Stomach (tissue), 9 donors: ENCODE data around the gene NTM. TPM values are rescaled to one million over a fixed set of nuclear protein-coding genes. Genes with fewer than 3 reads are reported as not detected.

Experiments
- DNase-seq, 2 donors: peaks; one replicate each; pipeline versions ENCODE4 v3.0.0 to v3.0.0-alpha.2; 2013 to 2019
- H3K27ac ChIP-seq, 5 donors: fragments of 200-600 bp in 4 of 5; sonication (generic) in 4 of 5; one replicate each; pipeline ENCODE4 v1.5.1; 2013 to 2019; ENCODE audit warnings: mild to moderate bottlenecking in 1 of 5, moderate library complexity in 1 of 5
- H3K27me3 ChIP-seq, 3 donors: fragments of 200-600 bp; sonication (generic); one replicate each; pipeline ENCODE4 v1.5.1; 2017 to 2019; ENCODE audit warnings: mixed run types in 1 of 3
- H3K36me3 ChIP-seq, 4 donors: fragments of 200-600 bp; sonication (generic); 1 replicate in 3 of 4; 2 replicates in 1 of 4; pipeline ENCODE4 v1.5.1; 2016 to 2019
- H3K4me1 ChIP-seq, 4 donors: fragments of 200-600 bp; sonication (generic); one replicate each; pipeline ENCODE4 v1.5.1; 2016 to 2019
- H3K4me3 ChIP-seq, 4 donors: fragments of 200-600 bp; sonication (generic) in 3 of 4; one replicate each; pipeline ENCODE4 v1.5.1; 2016 to 2019; ENCODE audit warnings: mild to moderate bottlenecking in 1 of 4
- H3K9me3 ChIP-seq, 4 donors: fragments of 200-600 bp; sonication (generic); one replicate each; pipeline ENCODE4 v1.5.1; 2016 to 2019
- EP300 ChIP-seq: sonication (generic); formaldehyde crosslinking; IDR thresholded peaks from one replicate; pipeline ENCODE4 v1.6.1; 2017; ENCODE audit warnings: antibody characterized with exemption
- POLR2A ChIP-seq, 4 donors: fragments of 450-650 bp; IDR thresholded peaks; one replicate each; pipeline ENCODE4 v1.6.1; 2016; ENCODE audit warnings: antibody characterized with exemption in 4 of 4, control low read depth in 2 of 4, mild to moderate bottlenecking in 1 of 4, moderate library complexity in 1 of 4
- POLR2AphosphoS5 ChIP-seq, 3 donors: sonication (generic); formaldehyde crosslinking; IDR thresholded peaks; one replicate each; pipeline ENCODE4 v1.6.1; 2016; ENCODE audit warnings: antibody characterized with exemption in 3 of 3
- WGBS, 5 donors: extraction: QIAGEN DNeasy Blood & Tissue Kit in 3 of 5; methylation state at CpG; one replicate each; pipeline versions ENCODE4 v1.1.5 to v1.1.7; 2013 to 2018; 5-methylcytosine and 5-hydroxymethylcytosine counted together
- intact Hi-C: fragments of 100-400 bp; cut with DNase I; formaldehyde crosslinking; loops from one replicate; pipeline ENCODE4 v1.15.1; 2023; ENCODE audit warnings: low total_unique reads
- polyA plus RNA-seq, 3 donors: library from polyadenylated mRNA; stranded (reverse); fragments of 200-250 nt; gene quantifications; one replicate each; pipeline ENCODE4 v1.2.3, GENCODE V29; 2013
- total RNA-seq, 5 donors: library from RNA; depleted of rRNA; stranded (reverse); fragments of >200 nt; gene quantifications; one replicate each; pipeline versions ENCODE4 v1.1.0 to v1.2.3, GENCODE V29; 2014 to 2016
- TF ChIP-seq, protein P1 (sequence below), 7 experiments: fragments of 450-650 bp in 4 of 7; fragments of 200-600 bp in 3 of 7; sonication (generic) in 3 of 7; IDR thresholded peaks; one replicate each; pipeline ENCODE4 v1.5.1; 2016 to 2019; ENCODE audit warnings: antibody characterized with exemption in 7 of 7, control low read depth in 2 of 7, mild to moderate bottlenecking in 1 of 7
- donor health status: healthy with polysubstance abuse.
- donor health status: Bipolar disorder and iron deficiency.
- donor health status: healthy.

Gene NTM
- total and polyA plus RNA-seq, 8 donors: 0.50 to 8.4 (median 1.3) TPM; not detected in 3

DNA sequence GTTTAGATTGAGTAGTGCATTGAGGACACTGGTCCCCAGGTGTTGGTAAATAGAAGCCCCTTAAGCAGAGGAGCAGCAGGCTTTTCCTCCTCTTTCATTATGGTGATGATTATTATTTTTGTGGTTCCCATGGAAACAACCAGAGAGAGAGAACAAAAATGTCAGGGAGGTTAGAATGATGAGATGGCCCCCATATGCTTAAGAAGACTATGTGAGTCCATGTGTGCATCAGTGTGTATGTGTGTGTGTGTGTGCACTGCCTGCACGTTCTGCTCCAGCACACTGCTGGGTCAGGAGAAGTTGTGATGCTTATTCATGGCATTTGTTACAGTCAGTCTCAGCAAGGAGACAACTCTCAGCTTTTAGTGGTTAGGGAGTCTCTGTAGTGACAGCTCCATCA is 724.2 kb downstream of the NTM start:
- no peaks in the 10 kb centered on the region for H3K36me3 ChIP-seq
- intact Hi-C loops: no loop called here
- WGBS, 5 donors: 50 to 60% (median 55%) methylated on average over 1 of the region's 1 CpG
- H3K9me3 ChIP-seq: no peaks in the 10 kb centered on the region
- no peak for TF ChIP-seq POLR2AphosphoS5 (IDR thresholded peaks at IDR 0.05)
- TF ChIP-seq EP300: no peak
- DNase-seq: peak in 1 of 2 donors; percentile 36
- no peaks in the 10 kb centered on the region for H3K27me3 ChIP-seq
- H3K4me1 ChIP-seq: no peaks in the 10 kb centered on the region
- H3K4me3 ChIP-seq: no peak overlapping the region
- H3K27ac ChIP-seq: no peak overlapping the region

DNA sequence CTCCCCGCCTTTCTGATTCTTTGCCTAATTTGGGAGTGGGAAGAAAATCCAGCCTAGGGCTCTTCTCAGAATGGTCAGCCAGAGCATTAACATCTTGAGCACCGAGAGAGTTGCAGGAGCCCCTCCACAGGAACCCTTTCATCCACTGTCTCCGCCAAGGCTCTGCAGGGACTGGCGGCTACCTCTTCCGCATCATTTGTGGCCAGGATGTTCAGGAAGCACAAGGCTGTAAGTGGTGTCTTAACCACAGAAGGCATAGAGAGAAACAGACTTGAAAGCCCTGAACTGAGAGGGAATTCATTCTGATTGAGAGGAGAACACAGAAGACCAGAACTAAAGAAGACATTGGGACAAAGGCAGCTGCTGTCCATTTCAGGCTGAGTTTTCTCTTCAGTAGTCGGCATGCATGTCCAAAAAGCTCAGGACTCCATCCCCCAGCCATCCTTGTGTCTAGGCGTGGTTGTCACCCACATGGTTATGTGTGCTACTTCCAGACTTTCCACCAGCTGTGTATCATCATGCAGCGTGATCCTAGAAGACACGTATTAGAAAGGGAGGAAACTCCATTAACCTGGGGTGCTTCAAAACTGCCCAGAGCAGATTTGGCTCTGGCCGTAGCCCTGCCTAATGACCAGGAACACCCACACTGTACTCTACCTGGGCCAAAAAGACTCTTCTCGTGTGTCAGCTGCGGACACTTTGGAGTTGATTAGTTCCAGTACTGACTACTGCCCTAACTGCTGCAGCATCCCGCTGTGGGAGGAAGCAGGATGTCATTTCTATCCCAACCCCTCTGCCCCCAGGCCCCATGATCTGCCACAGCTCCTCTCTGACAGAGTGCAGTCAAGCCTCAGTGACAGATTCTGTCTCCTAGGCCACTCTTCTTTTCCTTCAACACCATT is 725.1 kb downstream of the NTM start:
- DNase-seq: peak in 1 of 2 donors; percentile 64
- WGBS, 5 donors: 65 to 78% (median 75%) methylated on average over 10 to 13 of the region's 13 CpGs
- Histone ChIP-seq H3K4me3 (no peak overlapping the region), H3K36me3 (no peaks in the 10 kb centered on the region), H3K4me1 (no peaks in the 10 kb centered on the region), H3K9me3 (no peaks in the 10 kb centered on the region), H3K27ac (no peak overlapping the region), H3K27me3 (no peaks in the 10 kb centered on the region)
- intact Hi-C loops: no loop called here
- TF ChIP-seq EP300 (no peak), POLR2AphosphoS5 (IDR thresholded peaks at IDR 0.05) (no peak), POLR2A (IDR thresholded peaks at IDR 0.05) (no peak)
- TF ChIP-seq, protein P1, sequence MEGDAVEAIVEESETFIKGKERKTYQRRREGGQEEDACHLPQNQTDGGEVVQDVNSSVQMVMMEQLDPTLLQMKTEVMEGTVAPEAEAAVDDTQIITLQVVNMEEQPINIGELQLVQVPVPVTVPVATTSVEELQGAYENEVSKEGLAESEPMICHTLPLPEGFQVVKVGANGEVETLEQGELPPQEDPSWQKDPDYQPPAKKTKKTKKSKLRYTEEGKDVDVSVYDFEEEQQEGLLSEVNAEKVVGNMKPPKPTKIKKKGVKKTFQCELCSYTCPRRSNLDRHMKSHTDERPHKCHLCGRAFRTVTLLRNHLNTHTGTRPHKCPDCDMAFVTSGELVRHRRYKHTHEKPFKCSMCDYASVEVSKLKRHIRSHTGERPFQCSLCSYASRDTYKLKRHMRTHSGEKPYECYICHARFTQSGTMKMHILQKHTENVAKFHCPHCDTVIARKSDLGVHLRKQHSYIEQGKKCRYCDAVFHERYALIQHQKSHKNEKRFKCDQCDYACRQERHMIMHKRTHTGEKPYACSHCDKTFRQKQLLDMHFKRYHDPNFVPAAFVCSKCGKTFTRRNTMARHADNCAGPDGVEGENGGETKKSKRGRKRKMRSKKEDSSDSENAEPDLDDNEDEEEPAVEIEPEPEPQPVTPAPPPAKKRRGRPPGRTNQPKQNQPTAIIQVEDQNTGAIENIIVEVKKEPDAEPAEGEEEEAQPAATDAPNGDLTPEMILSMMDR (IDR thresholded peaks at IDR 0.05): no peak

DNA sequence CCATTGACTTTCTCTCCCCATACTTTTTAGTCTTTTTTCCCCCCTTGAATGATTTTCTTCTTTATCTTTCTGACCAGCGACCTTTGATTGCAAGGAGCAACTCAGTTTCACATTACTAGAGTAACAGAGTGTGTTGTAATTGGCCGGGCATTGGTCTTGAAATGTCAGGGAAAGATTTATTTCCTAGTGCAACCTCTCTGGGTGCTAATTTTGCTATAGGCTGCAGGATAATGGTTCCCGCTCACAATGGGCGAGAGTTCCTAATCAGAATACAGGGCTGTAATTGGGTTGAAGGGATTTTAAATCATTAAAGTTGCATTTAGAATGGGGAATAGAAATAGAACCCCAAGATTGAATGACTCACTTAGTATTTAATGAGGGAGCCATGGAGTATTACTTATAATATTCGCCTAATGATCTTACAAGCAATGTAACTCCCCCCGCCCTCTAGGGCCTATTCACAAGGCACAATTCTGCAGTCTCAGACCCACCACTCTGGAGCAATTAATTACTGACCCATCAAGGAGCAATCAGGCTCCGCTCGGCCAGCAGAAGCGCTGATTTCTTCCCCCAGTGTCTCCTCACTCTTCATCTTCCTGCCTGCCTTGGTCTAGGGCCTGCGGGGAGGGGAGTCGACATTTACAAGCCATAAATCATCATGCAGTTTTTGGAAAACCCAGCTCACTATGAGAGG is 725.9 kb downstream of the NTM start:
- DNase-seq: no peak
- H3K27me3 ChIP-seq: no peaks in the 10 kb centered on the region
- no peaks in the 10 kb centered on the region for H3K4me1 ChIP-seq
- H3K9me3 ChIP-seq: no peaks in the 10 kb centered on the region
- H3K4me3 ChIP-seq: no peak overlapping the region
- 67 to 77% (median 75%) methylated on average over 11 of the region's 11 CpGs for WGBS, 5 donors
- intact Hi-C loops: no loop called here
- no peak overlapping the region for H3K27ac ChIP-seq
- TF ChIP-seq POLR2A (IDR thresholded peaks at IDR 0.05) (no peak), EP300 (no peak), POLR2AphosphoS5 (IDR thresholded peaks at IDR 0.05) (no peak)
- TF ChIP-seq, protein P1 (IDR thresholded peaks at IDR 0.05): no peak
- no peaks in the 10 kb centered on the region for H3K36me3 ChIP-seq

DNA sequence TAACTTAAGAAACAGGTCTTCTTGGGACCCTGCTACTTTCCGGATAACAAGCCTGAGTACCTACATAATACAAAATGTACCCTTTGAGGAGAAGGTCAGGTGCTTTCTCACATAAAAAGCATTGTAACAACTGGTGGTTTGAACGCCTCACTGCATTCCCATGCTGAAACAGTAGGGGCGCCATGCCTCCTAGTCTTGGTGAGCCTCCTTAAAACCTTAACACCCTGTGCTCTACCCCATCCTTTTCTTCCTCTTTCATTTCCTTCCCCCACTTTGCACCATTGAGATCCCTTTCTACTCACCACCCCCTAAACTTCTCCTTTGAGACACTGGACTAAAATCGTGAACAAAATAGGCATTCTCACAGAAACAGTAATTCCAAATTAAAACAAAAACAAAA is 729.3 kb downstream of the NTM start:
- TF ChIP-seq POLR2A (IDR thresholded peaks at IDR 0.05): no peak
- TF ChIP-seq, protein P1 (IDR thresholded peaks at IDR 0.05): peak in 1 of 7 experiments; percentile 9
- Histone ChIP-seq H3K4me1 (no peaks in the 10 kb centered on the region), H3K4me3 (no peak overlapping the region), H3K27me3 (no peaks in the 10 kb centered on the region), H3K9me3 (no peaks in the 10 kb centered on the region), H3K27ac (no peak overlapping the region), H3K36me3 (no peaks in the 10 kb centered on the region)
- 50 to 64% (median 51%) methylated on average over 4 of the region's 4 CpGs for WGBS, 5 donors
- no peak for DNase-seq
- intact Hi-C loops: no loop called here
